H1 (cell line): ENCODE results near the gene SMYD5. TPM values are rescaled to one million over a fixed set of nuclear protein-coding genes. Genes with fewer than 3 reads are reported as not detected.

Experiments
- CTCF ChIA-PET: fragments of 300-600 bp; sonication (Branson Sonifier 250); formaldehyde crosslinking; loops from one replicate; lab custom pipeline; 2021; ENCODE audit not compliant: partially characterized antibody; lab: Charles Lee
- POLR2A ChIA-PET: fragments of 300-600 bp; sonication (Branson Sonifier 250); formaldehyde crosslinking; loops from one replicate; lab custom pipeline; 2021; ENCODE audit warnings: inconsistent platforms; ENCODE audit not compliant: partially characterized antibody; lab: Charles Lee
- DNase-seq, 2 experiments: peaks; one replicate each; pipeline versions ENCODE4 v3.0.0 to v3.0.0-alpha.2; 2010 to 2022; ENCODE audit warnings: low spot score in 2 of 2, low read depth in 1 of 2, mixed read lengths in 1 of 2
- FAIRE-seq: peaks from 2 replicates; lab custom pipeline; 2011; peaks lifted over from hg19 to GRCh38; lab: Jason Lieb, UNC
- H2AFZ ChIP-seq: 2 replicates; pipeline ENCODE4 v1.8.1; 2012; ENCODE audit warnings: low read length, inconsistent platforms
- H2AK5ac ChIP-seq: 2 replicates; pipeline ENCODE4 v1.6.1; 2013; ENCODE audit warnings: low read depth, low read length
- H2BK120ac ChIP-seq: replicated peaks from 2 replicates; pipeline ENCODE3; 2013; ENCODE audit warnings: low read depth, low read length, inconsistent platforms
- H2BK12ac ChIP-seq: 2 replicates; pipeline ENCODE4 v1.6.1; 2013; ENCODE audit warnings: low read depth, low read length
- H2BK15ac ChIP-seq: 2 replicates; pipeline ENCODE4 v1.6.1; 2013; ENCODE audit warnings: low read length
- H2BK20ac ChIP-seq: 2 replicates; pipeline ENCODE4 v1.6.1; 2013; ENCODE audit warnings: low read length
- H2BK5ac ChIP-seq: 2 replicates; pipeline ENCODE4 v1.6.1; 2013; ENCODE audit warnings: low read depth, low read length
- H3K14ac ChIP-seq: 2 replicates; pipeline ENCODE4 v1.6.1; 2013; ENCODE audit warnings: inconsistent platforms; ENCODE audit not compliant: insufficient read length
- H3K18ac ChIP-seq: 2 replicates; pipeline ENCODE4 v1.6.1; 2013; ENCODE audit warnings: low read length; ENCODE audit errors: extremely low read depth
- H3K23ac ChIP-seq: 2 replicates; pipeline ENCODE4 v1.6.1; 2013; ENCODE audit warnings: inconsistent platforms; ENCODE audit not compliant: insufficient read length
- H3K23me2 ChIP-seq: 2 replicates; pipeline ENCODE4 v1.6.1; 2013; ENCODE audit warnings: low read depth, low read length
- H3K27ac ChIP-seq: 2 replicates; pipeline ENCODE4 v1.6.1; 2011; ENCODE audit warnings: low read depth, low read length, inconsistent platforms
- H3K27me3 ChIP-seq, 4 experiments: replicated peaks in 1 of 4; 1 replicate in 1 of 4; 2 replicates in 3 of 4; pipeline versions ENCODE4 v1.6.1 to v1.8.1; 2011 to 2013; ENCODE audit warnings: low read length in 3 of 4, mild to moderate bottlenecking in 3 of 4, inconsistent platforms in 2 of 4, mixed read lengths in 2 of 4, moderate library complexity in 1 of 4; ENCODE audit not compliant: control insufficient read depth in 3 of 4, insufficient read depth in 3 of 4; ENCODE audit errors: extremely low read depth in 1 of 4
- H3K36me3 ChIP-seq, 4 experiments: 2 replicates each; pipeline versions ENCODE4 v1.6.1 to v1.8.1; 2011 to 2013; ENCODE audit warnings: mild to moderate bottlenecking in 4 of 4, low read length in 3 of 4, moderate library complexity in 2 of 4, control low read depth in 1 of 4, inconsistent platforms in 1 of 4; ENCODE audit not compliant: insufficient read depth in 4 of 4, control insufficient read depth in 2 of 4
- H3K4ac ChIP-seq: replicated peaks from 2 replicates; pipeline ENCODE3; 2013; ENCODE audit warnings: low read length, low read depth, mixed read lengths, inconsistent platforms; ENCODE audit not compliant: insufficient read length
- H3K4me1 ChIP-seq, 4 experiments: replicated peaks in 1 of 4; 1 replicate in 1 of 4; 2 replicates in 3 of 4; pipeline versions ENCODE4 v1.6.1 to v1.8.1; 2011 to 2013; ENCODE audit warnings: low read length in 3 of 4, inconsistent platforms in 2 of 4, mixed read lengths in 1 of 4; ENCODE audit not compliant: insufficient read depth in 4 of 4, control insufficient read depth in 3 of 4
- H3K4me2 ChIP-seq, 2 experiments: 2 replicates each; pipeline versions ENCODE4 v1.6.1 to v1.8.1; 2011 to 2013; ENCODE audit warnings: low read depth in 2 of 2, low read length in 2 of 2, control low read depth in 1 of 2, inconsistent platforms in 1 of 2, mild to moderate bottlenecking in 1 of 2; ENCODE audit not compliant: insufficient read depth in 1 of 2
- H3K4me3 ChIP-seq, 4 experiments: fragments of 200-600, 300-600 bp in 1 of 4; sonication (generic), shearing (Covaris generic), sonication (Bioruptor Twin) in 1 of 4; 2 replicates each; pipeline versions ENCODE4 v1.5.1 to v1.8.1; 2011 to 2016; ENCODE audit warnings: low read length in 4 of 4, low read depth in 3 of 4, control low read depth in 2 of 4, inconsistent platforms in 2 of 4, mild to moderate bottlenecking in 2 of 4, mixed read lengths in 1 of 4, moderate library complexity in 1 of 4; ENCODE audit not compliant: insufficient read depth in 2 of 4; ENCODE audit errors: extremely low read depth in 1 of 4
- H3K56ac ChIP-seq: replicated peaks from 2 replicates; pipeline ENCODE3; 2013; ENCODE audit warnings: low read depth, mild to moderate bottlenecking, mixed read lengths, low read length, inconsistent platforms; ENCODE audit not compliant: insufficient read length
- H3K79me1 ChIP-seq: 2 replicates; pipeline ENCODE4 v1.6.1; 2013; ENCODE audit warnings: low read depth, low read length, control low read depth
- H3K79me2 ChIP-seq, 2 experiments: 2 replicates each; pipeline versions ENCODE4 v1.6.1 to v1.8.1; 2012 to 2013; ENCODE audit warnings: low read length in 2 of 2, mild to moderate bottlenecking in 2 of 2, inconsistent platforms in 1 of 2; ENCODE audit not compliant: insufficient read depth in 2 of 2, control insufficient read depth in 1 of 2
- H3K9ac ChIP-seq, 4 experiments: replicated peaks in 1 of 4; 1 replicate in 1 of 4; 2 replicates in 3 of 4; pipeline versions ENCODE4 v1.6.1 to v1.8.1; 2011 to 2013; ENCODE audit warnings: low read depth in 3 of 4, low read length in 3 of 4, control low read depth in 2 of 4, mild to moderate bottlenecking in 2 of 4, moderate library complexity in 2 of 4, inconsistent platforms in 1 of 4; ENCODE audit errors: extremely low read depth in 1 of 4
- H3K9me3 ChIP-seq, 2 experiments: 2 replicates each; pipeline versions ENCODE4 v1.6.1 to v1.8.1; 2012 to 2013; ENCODE audit warnings: mild to moderate bottlenecking in 2 of 2, moderate library complexity in 2 of 2, control low read depth in 1 of 2, inconsistent platforms in 1 of 2, low read depth in 1 of 2, low read length in 1 of 2, mixed read lengths in 1 of 2; ENCODE audit not compliant: insufficient read depth in 2 of 2
- H4K20me1 ChIP-seq, 2 experiments: replicated peaks in 1 of 2; 2 replicates each; pipeline versions ENCODE3 to v1.8.1; 2011 to 2013; ENCODE audit warnings: inconsistent platforms in 2 of 2, low read length in 2 of 2, mild to moderate bottlenecking in 1 of 2; ENCODE audit not compliant: insufficient read depth in 2 of 2, control insufficient read depth in 1 of 2
- H4K5ac ChIP-seq: 2 replicates; pipeline ENCODE4 v1.6.1; 2013; ENCODE audit warnings: low read length, low read depth, mixed read lengths, inconsistent platforms; ENCODE audit not compliant: insufficient read length
- H4K8ac ChIP-seq: 2 replicates; pipeline ENCODE4 v1.8.0; 2013; ENCODE audit warnings: mild to moderate bottlenecking, moderate library complexity, low read length, inconsistent platforms; ENCODE audit not compliant: insufficient read depth; ENCODE audit errors: extremely low read depth
- H4K91ac ChIP-seq: replicated peaks from 2 replicates; pipeline ENCODE3; 2013; ENCODE audit warnings: low read length, mixed read lengths, inconsistent platforms; ENCODE audit not compliant: insufficient read length
- CBX8 ChIP-seq: fragments of 300-800, 300-1000 bp; sonication (generic); IDR thresholded peaks from 2 replicates; pipeline ENCODE4 v1.7.1; 2016; ENCODE audit warnings: low read depth, low read length, borderline replicate concordance
- RFX5 ChIP-seq: IDR thresholded peaks from 2 replicates; pipeline ENCODE4 v1.6.1; 2011; ENCODE audit warnings: low read depth, low read length, improper control_type of control experiment, borderline replicate concordance
- TEAD4 ChIP-seq: IDR thresholded peaks from 2 replicates; pipeline ENCODE4 v1.6.1; 2012; ENCODE audit warnings: low read depth, low read length, inconsistent platforms, mixed read lengths
- WGBS, 2 experiments: shearing (Covaris generic) in 1 of 2; methylation state at CpG; one replicate each; pipeline versions ENCODE4 v1.1.6 to v1.1.7; 2013 to 2015; ENCODE audit warnings: low lambda C conversion rate in 2 of 2, mixed read lengths in 2 of 2, inconsistent platforms in 1 of 2, low coverage in 1 of 2, missing lambda C conversion rate in 1 of 2; ENCODE audit not compliant: insufficient replicate concordance in 2 of 2, insufficient coverage in 1 of 2, insufficient read length in 1 of 2; ENCODE audit errors: extremely low coverage in 1 of 2, missing lambda C conversion rate in 1 of 2; 5-methylcytosine and 5-hydroxymethylcytosine counted together
- polyA plus RNA-seq, 7 experiments: library from polyadenylated mRNA; depleted of rRNA in 3 of 7; stranded (reverse) in 5 of 7; unstranded in 2 of 7; fragments of >200 nt in 5 of 7; fragments of 200-250 nt in 2 of 7; gene quantifications; 1 replicate in 5 of 7; 2 replicates in 1 of 7; 4 replicates in 1 of 7; pipeline versions ENCODE4 v1.2.1 to v1.2.3, GENCODE V29; 2011 to 2013; ENCODE audit warnings: missing spikeins in 2 of 7, mixed read lengths in 2 of 7
- total RNA-seq: library from RNA; stranded (reverse); fragmentation: NEBNext Ultra II Directional; extraction: Animal tissue kit (Norgen Biotek cat#: 25700); gene quantifications from 2 replicates; pipeline ENCODE4 v1.2.1, GENCODE V29; 2021

Gene SMYD5
- total and polyA plus RNA-seq, 2 of the 8 experiments (the other 6 are each of a cell fraction or from before 2014, with no cell fraction given), result 35.2 to 56.7 TPM

DNA sequence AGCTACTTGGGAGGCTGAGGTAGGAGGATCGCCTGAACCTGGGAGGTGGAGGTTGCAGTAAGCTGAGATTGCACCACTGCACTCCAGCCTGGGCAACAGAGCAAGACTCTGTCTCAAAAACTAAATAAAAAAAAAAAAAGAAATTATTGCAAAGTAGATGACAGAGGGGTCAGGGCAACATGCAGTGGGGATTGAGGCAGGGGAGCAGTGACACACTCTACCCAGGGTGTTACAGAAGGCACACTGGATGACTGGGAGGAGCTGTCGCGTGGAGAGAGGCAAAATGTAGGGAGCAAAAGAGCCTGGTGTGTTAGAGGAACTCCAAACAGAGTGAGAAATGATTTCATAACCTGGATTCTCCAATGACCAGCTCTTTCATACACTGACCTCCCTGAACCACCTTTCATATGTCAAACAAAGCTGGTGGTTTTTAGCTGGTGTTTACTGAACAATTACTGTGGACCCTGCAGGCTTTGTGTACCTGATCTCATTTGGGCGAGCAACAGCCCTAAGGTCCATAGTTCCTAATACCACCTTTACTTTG lies 48.1 kb downstream of the SMYD5 start:
- no peak overlapping the region for H3K4me2 ChIP-seq
- peaks cover 9 to 15% of the 10 kb centered on the region in 2 experiments for H4K20me1 ChIP-seq
- no peak overlapping the region for H3K9ac ChIP-seq
- H4K91ac ChIP-seq, result no peak overlapping the region
- peaks cover 0 to under 1% (median 0%) of the 10 kb centered on the region in 4 experiments; a peak in 1 of 7 replicates for H3K27me3 ChIP-seq
- H3K56ac ChIP-seq, result no peak overlapping the region
- H4K8ac ChIP-seq, result no peak overlapping the region
- H3K27ac ChIP-seq, result no peak overlapping the region
- H3K4ac ChIP-seq, result no peak overlapping the region
- POLR2A ChIA-PET, result interaction anchor here (1.0 to 3.0 kb wide), 4 partner anchors 8 to 28 kb away, joined by 3 to 11 read pairs (median 5); partner anchors contain the start of gene CCT7
- H2BK120ac ChIP-seq, result no peak overlapping the region
- no peak overlapping the region for H2BK5ac ChIP-seq
- H3K4me1 ChIP-seq, result peaks cover 0 to 6% (median 3%) of the 10 kb centered on the region in 4 experiments; a peak in 3 of 7 replicates
- H3K23ac ChIP-seq, result no peak overlapping the region
- FAIRE-seq, result no peak
- no peak overlapping the region for H2BK20ac ChIP-seq
- H2BK12ac ChIP-seq, result no peak overlapping the region
- no peak overlapping the region for H2BK15ac ChIP-seq
- H2AFZ ChIP-seq, result no peak overlapping the region
- H3K23me2 ChIP-seq, result no peaks in the 10 kb centered on the region; the same call in 1 of the 2 replicates
- H3K4me3 ChIP-seq, result no peak overlapping the region
- no peak overlapping the region for H2AK5ac ChIP-seq
- no peaks in the 10 kb centered on the region; a peak in 1 of 4 replicates for H3K79me2 ChIP-seq
- no peak for DNase-seq
- H3K18ac ChIP-seq, result no peak overlapping the region
- no peaks in the 10 kb centered on the region for H3K9me3 ChIP-seq
- H3K14ac ChIP-seq, result no peak overlapping the region
- peaks cover 4% of the 10 kb centered on the region; the same call in 1 of the 2 replicates for H3K79me1 ChIP-seq
- CTCF ChIA-PET, result interaction anchor here (0.6 to 3.9 kb wide), 10 partner anchors 15 to 368 kb away, joined by 3 to 24 read pairs (median 4); no protein-coding TSS in a partner anchor
- H3K36me3 ChIP-seq, result peaks cover 3 to 20% (median 8%) of the 10 kb centered on the region in 4 experiments; a peak in 5 of 8 replicates
- no peak overlapping the region for H4K5ac ChIP-seq
- 92% methylated on average over 4 of the region's 4 CpGs; no CpG with 5 or more reads in 1 of the 2 experiments for WGBS, 2 experiments
- TF ChIP-seq TEAD4, result no peak
- TF ChIP-seq RFX5, result no peak
- no peak for TF ChIP-seq CBX8
